Measurements from ENCODE around the gene TM4SF18. TPM values are rescaled to one million over a fixed set of nuclear protein-coding genes. Genes with fewer than 3 reads are reported as not detected.

TM4SF18 gene
- total RNA-seq, 1 experiment from 2014 or later, result 72.6 TPM

DNA sequence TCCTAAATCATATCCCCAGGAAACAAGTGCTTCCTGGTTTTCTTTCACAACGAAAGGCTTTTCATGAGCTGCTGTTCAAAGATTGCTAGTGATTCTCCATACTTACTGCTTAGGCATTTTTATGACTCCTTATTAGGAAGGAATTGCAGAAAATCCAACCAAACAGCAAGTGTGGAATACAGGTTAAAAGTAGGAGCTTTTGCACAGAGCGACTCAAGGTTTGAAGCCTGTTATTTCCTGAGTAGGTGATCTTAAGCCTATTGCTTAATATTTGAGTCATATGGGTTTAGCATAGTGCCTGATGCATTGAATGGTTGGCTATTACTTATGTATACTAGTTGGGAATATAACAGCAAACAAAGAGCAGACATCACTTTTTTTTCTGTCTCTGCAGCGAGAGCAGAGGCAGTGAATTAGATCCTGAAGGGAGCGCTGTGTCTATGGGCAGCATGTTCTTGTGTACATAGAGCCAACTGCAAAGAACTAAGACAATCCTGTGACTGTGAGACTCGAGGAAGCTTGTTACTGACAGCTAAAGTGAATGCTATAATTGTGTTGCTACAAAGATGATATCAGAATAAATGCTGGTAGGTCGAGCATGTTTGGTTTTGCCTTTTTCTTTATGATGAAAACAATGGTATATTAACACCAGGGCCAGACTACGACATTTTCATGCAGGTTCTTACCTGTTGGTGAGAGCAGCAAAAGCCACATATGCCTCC lies 37.7 kb upstream of the TM4SF18 start:
- peak; percentile 95 for DNase-seq (ENCODE audit: low read depth, low spot score)
- in situ Hi-C loops (cut with HindIII; ENCODE audit: low pct_unique_long_range_greater_than_20kb, low sequenced_read_pairs), result no loop called here

DNA sequence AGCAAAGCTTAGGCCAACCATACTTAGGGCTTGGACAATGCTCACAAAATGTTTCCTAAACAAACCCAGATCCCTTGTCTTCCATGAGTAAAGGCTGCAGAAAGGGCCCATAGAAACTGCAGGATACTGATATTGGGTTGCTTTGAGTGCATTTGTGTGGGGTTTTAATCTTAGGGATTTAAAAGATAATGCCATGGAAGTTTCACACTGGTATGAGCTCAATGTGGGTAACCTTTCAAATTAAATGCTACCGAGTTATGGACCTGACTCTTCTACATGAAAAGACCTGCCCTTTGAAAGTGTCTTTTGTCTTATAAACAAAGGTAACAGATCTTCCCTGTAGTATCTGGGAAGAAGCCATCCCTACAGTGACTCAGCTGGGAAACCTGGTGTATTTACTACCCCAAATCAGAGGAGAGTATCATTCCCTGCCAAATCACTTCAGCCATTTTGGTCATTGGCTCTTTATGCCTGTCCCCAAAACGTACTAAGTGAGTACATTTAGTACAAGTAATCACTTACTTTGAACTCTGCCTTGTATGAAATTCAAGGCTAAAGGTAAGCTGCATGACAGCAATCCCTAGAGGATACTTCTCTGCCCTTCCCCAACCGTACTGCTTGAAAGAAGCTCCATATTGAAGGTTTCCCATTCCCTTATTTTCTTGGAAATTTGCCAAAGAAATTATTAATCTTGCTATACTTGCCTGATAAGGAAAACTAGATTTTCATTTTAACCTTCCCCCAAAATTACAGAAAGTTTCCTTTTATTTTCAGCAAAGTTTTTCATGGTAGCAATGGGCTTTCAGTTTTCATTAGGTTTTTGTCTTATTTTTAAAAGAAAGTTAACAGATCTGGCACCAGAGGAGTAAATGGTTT lies 36.8 kb upstream of the TM4SF18 start:
- in situ Hi-C loops (cut with HindIII; ENCODE audit: low pct_unique_long_range_greater_than_20kb, low sequenced_read_pairs), result no loop called here

DNA sequence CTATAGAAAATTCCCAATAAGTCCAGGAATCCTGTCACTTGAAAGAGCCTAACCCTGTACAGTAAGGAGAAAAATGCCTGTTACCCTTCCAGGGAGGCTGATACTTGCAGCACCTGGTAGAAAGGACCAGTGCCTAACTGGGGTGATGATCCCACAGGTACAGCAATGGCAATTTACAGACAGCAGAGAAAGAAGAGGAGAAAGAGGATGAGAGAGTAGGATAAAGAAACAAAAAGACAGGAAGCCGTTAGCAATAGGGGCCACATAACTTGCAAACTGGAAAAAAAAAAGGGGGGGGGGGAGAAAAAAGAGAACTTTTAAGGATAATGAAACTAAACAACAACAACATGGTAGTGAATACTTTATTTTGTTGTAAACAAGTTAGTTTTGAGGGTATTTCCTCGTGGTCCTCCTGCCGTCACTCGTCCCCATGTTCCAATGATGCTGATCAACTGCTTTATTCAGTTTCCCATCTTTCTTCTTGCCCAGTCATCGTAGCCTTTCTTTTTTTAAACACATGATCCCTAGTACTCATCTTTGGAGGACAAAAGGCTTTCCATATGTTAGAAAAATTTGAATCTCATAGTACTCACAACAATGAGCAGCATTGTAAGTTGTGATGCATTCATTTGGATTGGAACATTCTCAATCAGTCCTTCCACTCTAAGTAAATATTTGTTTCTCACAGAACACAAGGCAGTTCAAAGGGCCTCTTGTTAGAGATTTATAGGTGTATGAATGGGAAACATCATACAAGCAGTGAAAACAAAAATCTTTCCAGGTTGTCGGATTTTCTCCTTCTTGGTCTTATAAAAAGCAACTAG lies 35.5 kb upstream of the TM4SF18 start:
- DNase-seq (ENCODE audit: low read depth, low spot score), result peak; percentile 98
- in situ Hi-C loops (cut with HindIII; ENCODE audit: low pct_unique_long_range_greater_than_20kb, low sequenced_read_pairs), result no loop called here

More for the DNA sequence above, 36.8 kb upstream of the TM4SF18 start:
- DNase-seq (ENCODE audit: low read depth, low spot score), result peak; percentile 54

DNA sequence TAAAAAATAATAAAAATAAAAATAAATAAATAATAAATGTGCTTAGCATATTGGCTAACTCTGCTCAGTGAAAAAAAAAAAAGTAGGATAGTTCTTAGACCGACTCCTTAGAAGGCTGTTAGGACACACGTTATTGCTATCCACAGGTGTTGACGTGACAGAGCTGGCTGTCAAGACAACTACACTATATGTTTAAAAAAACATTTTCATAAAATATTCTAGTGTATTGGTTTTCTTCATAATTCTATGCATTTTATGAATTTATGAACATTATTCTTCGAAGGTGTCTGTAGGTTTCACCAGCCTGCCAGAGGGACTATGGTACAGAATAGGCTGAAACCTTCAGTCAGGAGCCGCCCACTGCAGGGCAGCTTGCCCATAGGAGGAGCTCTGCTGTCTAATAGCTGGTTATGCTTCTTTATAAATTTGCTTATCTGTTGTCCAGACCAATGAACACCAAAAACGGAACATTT lies 34.8 kb upstream of the TM4SF18 start:
- peak; percentile 68 for DNase-seq (ENCODE audit: low read depth, low spot score)
- in situ Hi-C loops (cut with HindIII; ENCODE audit: low pct_unique_long_range_greater_than_20kb, low sequenced_read_pairs), result no loop called here

DNA sequence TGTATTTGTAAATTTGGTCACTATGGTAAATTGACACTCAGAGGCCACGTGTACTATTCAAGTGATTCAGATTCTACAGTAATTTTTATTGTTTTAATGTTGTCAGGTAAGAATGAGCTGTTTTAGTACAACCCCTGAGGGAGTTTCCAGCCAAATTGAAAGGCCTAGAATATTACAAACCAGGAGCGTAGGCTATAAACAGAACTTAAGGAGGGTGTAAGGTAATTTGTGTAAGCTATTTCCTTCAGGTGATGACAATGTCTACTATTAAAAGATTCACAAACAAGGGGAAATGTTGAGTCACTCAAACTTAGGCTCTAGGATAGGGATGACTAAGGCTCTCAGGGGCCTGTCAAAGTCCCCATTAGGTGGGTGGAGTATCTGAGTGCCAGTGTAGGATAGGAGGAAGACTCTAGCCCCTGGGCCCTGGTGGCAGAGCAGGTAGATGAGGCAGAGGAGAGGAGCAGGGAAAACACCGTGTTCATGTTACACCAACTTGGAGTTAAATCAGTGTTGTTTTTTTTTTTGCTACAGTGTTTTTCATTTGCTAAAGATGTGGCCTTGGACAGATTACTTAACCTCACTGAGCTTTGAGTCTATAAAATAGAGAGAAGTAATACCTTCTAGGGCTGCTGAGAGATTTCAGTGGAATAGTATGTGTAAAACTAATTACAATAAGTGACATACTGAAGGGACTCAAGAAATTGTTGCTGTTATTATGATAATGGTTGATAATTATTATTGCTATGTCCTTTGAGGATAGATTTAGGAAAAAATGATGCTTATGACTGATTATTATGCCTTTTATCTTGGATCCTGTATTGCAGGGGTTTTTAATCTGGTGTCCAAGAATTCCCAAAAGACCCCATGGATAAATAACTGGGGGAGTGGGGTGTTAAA lies 33.8 kb upstream of the TM4SF18 start:
- no peak for DNase-seq (ENCODE audit: low read depth, low spot score)
- in situ Hi-C loops (cut with HindIII; ENCODE audit: low pct_unique_long_range_greater_than_20kb, low sequenced_read_pairs), result no loop called here

DNA sequence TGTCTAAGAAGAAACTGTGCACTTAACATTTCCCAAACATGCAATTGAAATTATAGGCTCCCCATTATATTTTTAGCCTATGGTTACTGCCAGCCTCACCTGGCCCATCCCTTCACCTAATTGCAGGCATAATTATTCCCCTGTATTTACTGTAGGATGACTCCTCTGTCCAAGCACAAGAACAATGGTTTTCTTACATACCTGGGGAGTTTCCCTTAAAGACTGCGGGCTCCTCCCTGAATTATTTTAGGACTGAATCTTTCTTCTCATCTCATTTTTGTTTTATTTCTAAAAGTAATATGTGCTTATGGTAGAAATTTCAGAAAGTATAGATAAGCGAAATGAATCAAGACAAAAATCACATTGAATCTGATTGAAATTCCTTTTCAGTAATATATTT lies 32.6 kb upstream of the TM4SF18 start:
- in situ Hi-C loops (cut with HindIII; ENCODE audit: low pct_unique_long_range_greater_than_20kb, low sequenced_read_pairs), result no loop called here
- no peak for DNase-seq (ENCODE audit: low read depth, low spot score)

DNA sequence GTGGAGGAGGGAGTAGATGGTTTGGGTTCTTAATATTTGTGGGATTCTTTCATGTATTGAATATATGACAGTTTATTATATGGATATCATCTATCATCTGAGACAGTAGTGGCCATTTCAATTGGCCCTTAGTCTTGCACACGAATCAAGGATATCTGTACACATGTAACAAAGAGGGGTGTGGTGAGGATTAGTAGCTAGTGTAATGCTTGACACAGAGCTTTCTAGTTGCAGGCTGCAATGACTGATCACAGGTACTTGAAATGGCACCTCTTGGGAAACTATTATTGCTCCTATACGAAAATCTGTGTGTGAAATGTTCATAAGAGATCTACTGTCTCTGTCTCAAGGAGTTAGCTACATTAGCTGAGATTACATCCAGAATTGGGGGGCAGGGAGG lies 31.2 kb upstream of the TM4SF18 start:
- in situ Hi-C loops (cut with HindIII; ENCODE audit: low pct_unique_long_range_greater_than_20kb, low sequenced_read_pairs), result no loop called here
- DNase-seq (ENCODE audit: low read depth, low spot score), result no peak

DNA sequence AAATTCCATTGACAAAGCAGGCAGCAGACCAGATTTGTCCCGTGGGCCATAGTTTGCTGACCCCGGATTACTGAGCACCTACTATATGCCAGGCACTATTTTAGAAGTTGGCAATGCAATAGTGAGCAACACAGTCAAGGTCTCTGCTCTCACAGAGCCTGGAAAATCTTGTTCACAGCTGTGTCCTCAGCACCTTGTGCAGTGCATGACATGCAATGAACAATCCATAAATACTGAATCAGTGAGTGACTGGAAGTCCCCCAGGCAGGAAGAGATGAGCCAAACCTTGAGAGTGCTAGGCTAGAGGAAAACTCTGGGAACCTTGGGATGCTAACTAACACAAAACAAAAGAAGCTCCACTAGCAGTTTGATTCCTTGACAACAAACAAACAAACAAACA lies 29.6 kb upstream of the TM4SF18 start:
- DNase-seq (ENCODE audit: low read depth, low spot score), result no peak
- in situ Hi-C loops (cut with HindIII; ENCODE audit: low pct_unique_long_range_greater_than_20kb, low sequenced_read_pairs), result no loop called here

DNA sequence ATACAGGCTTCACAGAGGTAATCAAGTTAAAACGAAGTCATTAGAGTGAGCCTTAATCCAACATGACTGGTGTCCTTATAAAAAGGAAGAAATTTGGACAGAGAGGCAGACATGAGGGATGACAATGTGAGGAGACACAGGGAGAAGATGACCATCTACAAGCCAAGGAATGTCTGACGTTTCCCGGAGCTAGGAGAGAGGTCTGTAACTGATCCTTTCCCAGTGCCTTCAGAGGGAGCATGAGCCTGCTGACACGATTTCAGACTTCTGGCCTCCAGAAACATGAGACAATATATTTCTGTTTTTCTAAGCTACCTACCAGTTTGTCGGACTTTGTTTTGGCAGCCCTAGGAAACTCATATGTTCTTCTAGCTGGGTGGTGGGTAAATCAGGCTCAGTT lies 28.9 kb upstream of the TM4SF18 start:
- no peak for DNase-seq (ENCODE audit: low read depth, low spot score)
- in situ Hi-C loops (cut with HindIII; ENCODE audit: low pct_unique_long_range_greater_than_20kb, low sequenced_read_pairs), result no loop called here

DNA sequence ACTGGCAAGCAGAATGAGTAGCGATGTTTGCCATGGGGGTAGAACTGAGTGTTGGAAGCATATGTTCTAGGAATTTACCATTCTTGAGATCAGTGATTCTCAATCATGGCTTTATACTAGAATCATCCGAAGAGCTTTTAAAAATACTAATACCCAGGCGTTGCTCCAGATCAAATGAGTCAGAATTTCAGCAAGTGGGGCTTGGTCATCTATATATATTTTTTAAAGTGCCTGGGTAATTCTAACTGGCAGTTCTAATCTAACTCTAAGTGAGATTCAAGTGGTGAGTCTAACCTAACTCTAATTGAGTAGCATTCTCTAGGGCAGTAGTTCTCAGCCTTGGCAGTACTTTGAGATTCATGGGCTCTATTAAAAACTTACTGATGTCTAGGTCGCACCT lies 23.2 kb upstream of the TM4SF18 start:
- DNase-seq (ENCODE audit: low read depth, low spot score), result no peak
- in situ Hi-C loops (cut with HindIII; ENCODE audit: low pct_unique_long_range_greater_than_20kb, low sequenced_read_pairs), result no loop called here

DNA sequence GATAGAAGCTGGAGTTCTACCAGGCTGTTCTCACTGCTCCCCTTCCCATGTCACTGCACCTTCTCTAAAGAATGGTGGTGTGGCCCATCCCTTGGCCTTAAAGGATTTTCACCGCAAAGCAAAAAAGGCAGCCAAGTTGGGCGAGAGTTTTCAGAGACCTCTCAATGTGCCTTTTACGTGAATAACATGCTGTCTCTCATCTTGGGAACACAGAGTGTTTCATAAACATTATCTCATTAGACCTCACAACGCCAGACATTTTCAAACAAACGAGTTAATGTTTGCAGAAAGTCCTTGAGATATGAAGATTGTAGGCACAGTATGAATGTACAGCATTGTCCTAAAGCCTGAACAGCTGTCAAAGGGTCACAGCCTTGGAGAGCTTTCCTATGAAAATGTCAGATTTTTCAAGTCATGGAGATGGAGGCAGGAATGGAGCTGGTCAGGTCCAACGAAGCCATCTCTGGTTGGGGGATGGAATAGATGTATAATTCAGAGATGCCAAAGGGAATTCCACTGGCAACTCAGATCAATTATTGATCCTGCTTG lies 22.7 kb upstream of the TM4SF18 start:
- in situ Hi-C loops (cut with HindIII; ENCODE audit: low pct_unique_long_range_greater_than_20kb, low sequenced_read_pairs), result no loop called here
- peak; percentile 97 for DNase-seq (ENCODE audit: low read depth, low spot score)

DNA sequence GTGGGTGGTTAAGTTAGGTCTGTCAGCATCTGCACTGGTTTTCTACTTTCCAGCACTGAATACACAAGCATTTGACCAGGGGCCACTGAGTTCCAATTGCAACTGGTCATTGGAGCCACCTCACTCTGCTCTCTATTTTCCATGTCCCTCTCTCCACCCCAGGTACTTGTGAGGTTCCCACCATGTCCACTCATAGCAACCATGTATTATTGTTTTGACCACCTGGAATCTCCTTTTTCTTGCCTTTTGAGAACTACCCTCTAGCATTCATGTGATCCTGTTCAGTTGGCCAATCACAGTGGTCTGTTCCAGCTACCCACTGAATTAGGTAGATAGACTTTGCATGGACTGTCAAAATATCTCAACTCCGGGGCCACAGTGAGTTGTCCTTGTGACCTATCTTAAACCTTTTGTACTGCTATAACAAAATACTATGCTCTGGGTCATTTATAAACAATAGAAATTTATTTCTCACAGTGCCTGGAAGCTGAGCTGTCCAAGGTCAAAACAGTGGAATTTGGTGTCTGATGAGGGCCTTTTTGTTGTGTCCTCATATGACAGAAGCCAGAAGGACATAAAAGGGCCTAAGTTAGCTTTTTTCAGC lies 20.2 kb upstream of the TM4SF18 start:
- DNase-seq (ENCODE audit: low read depth, low spot score), result no peak
- in situ Hi-C loops (cut with HindIII; ENCODE audit: low pct_unique_long_range_greater_than_20kb, low sequenced_read_pairs), result no loop called here

DNA sequence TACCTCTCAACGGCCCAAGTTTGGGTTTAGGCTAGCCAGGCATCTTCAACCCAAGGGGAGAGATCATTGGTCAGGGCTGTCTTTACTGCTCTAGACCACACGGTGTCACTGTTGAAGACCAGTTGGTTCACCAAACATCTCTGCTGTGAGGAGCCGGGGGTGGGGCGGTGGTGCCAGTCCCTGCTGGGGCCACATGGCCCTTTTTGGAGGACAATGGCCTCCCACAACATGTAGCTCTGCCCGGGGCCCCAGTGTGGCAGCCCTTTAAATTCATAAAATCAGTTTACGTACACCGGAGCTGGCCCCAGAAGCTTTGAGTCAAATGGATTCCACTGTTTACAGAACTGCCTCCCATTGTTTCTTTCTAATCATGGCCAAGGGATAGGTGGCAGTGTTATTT lies 19.1 kb upstream of the TM4SF18 start:
- in situ Hi-C loops (cut with HindIII; ENCODE audit: low pct_unique_long_range_greater_than_20kb, low sequenced_read_pairs), result no loop called here
- DNase-seq (ENCODE audit: low read depth, low spot score), result peak; percentile 92

DNA sequence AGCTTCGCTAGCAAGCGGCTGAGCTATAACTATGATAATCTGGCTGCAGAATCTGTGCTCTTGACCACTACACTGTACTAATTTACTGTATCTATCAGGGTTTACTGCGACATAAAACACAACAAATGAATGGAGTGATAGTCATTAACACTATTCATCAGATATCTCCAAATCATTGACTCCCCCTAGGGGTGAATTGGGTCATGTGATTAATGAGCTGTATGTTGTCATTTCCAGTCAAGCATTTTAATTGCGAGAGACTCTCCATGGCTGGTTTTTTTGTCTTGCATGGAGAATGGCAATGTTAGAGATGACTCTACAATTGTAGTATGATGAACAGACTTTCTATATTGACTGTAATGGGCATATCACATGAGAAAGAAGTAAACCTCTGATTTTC lies 10.5 kb upstream of the TM4SF18 start:
- in situ Hi-C loops (cut with HindIII; ENCODE audit: low pct_unique_long_range_greater_than_20kb, low sequenced_read_pairs), result no loop called here
- DNase-seq (ENCODE audit: low read depth, low spot score), result peak; percentile 20

DNA sequence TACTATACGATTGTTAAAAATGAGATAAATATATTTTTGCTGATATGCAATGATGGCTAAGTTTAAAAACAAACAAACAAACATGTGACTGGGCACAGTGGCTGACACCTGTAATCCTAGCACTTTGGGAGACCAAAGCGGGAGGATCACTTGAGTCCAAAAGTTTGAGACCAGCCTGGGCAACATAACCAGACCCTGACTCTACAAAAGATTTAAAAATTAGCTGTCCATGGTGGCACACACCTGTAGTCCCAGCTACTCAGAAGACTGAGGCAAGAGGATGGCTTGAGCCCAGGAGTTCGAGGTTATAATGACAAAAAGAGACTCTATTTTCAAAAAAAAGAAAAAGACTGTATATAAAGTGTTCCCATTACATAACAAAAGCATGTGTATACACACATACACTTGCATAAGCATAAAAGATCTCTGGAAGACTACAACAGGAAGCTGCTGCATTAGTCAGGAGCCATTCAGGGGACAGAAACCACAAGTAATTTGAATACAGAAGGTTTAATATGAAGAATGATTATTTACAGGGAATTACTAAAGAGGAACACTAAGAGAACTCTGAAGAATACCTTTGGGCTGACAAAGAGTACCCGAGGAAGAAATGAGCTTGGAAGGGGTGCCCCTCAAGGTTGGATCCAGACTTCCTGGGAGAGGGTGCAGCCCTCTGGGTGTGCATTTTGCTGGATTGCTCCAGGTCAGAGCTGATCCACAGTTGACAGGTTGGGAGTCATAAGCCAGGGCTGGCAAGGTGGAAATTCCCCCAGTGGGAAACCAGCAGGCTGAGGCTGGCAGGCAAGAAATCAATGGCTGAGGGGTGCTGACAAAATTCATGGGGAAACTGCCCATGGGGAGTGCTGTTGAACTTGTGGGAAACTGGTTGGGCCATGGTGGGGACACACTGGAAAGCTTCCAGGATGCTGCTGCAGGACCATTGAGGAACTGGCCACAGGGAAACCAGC lies 9.3 kb upstream of the TM4SF18 start:
- no peak for DNase-seq (ENCODE audit: low read depth, low spot score)
- in situ Hi-C loops (cut with HindIII; ENCODE audit: low pct_unique_long_range_greater_than_20kb, low sequenced_read_pairs), result no loop called here
